Measurements from ENCODE around the gene KLK14.

The KLK14 gene, protein sequence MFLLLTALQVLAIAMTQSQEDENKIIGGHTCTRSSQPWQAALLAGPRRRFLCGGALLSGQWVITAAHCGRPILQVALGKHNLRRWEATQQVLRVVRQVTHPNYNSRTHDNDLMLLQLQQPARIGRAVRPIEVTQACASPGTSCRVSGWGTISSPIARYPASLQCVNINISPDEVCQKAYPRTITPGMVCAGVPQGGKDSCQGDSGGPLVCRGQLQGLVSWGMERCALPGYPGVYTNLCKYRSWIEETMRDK
- total RNA-seq, result 0.48 to 0.52 reads per million in 2 experiments

GRCh38 chr19:51082611-51083010, at the start of gene KLK14:
Gene KLK14, minus strand, starts transcription at chr19:51082887. Its CDS starts 273 bp downstream, at chr19:51082614.
- no peak for DNase-seq (ENCODE audit: low read depth)

DNA sequence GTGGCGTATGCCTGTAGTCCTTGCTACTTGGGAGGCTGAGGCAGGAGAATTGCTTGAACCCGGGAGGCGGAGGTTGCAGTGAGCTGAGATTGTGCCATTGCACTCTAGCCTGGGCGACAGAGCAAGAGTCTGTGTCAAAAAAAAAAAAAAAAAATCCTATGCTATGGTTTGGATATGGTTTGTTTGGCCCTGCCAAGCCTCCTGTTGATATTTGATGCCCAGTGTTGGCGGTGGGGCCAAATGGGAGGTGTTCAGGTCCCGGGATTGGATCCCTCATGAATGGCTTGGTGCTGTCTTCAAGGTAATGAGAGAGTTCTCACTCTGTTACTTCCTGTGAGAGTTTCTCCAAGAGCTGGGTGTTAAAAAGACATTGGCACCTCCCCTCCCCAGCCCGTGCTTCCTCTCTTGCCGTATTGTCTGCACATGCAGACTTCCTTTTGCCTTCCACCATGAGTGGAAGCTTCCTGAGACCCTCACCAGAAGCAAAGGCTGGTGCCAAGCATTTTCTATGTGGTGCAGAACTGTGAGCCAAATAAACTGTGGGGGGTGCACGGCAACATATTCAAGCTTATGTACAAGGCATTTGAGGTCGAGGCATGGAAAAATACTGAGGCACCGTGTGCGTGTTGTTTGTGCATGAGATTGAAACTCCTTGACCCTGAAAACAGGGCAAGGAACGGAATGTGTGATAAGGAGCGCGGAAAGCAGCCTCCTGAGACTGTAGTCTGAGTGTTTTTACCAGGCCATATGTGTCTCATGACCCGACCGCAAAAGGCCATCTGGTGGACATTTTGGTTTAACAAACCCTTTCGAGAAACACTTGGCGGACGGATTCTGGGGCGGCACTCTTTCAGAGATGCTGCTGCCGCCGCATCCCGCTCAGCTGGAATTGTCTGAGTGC, 49.3 kb upstream of the KLK14 start:
- DNase-seq (ENCODE audit: low read depth), result no peak

GRCh38 chr19:51129716-51130115, 47.0 kb upstream of the KLK14 start:
- DNase-seq (ENCODE audit: low read depth), result no peak

DNA sequence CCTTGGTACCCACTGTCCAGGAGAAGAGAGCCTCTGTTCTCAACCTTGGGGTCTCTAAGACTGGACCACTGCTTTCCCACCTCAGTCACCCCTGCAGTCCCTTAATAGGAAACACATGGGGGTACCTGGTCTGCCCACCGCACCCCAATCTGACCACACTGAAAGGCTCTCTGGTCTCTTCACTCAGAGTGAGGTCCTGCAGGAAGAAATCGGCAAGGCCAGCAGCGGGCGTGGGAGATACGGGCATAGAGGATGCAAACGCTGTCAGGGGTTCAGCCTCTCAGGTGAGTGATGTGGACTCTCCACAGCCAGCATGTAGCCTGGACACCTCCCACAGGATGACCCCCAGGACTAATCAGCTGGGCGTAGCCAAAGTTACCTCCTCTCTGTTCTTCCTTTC, 45.5 kb upstream of the KLK14 start:
- DNase-seq (ENCODE audit: low read depth), result no peak

GRCh38 chr19:51127755-51128154, 45.1 kb upstream of the KLK14 start:
- no peak for DNase-seq (ENCODE audit: low read depth)

DNA sequence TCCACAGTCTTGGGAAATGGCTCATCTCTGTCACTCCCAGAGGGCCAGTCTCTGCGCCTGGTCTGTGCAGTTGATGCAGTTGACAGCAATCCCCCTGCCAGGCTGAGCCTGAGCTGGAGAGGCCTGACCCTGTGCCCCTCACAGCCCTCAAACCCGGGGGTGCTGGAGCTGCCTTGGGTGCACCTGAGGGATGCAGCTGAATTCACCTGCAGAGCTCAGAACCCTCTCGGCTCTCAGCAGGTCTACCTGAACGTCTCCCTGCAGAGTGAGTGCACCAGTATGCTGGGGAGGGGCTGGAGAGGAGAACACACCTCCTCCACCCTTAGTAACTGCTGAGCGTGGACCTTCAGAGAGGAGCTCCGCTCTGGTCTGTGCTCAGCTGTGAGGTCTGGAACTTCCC, 44.3 kb upstream of the KLK14 start:
- no peak for DNase-seq (ENCODE audit: low read depth)

- DNase-seq (ENCODE audit: low read depth), result no peak
Observed at GRCh38 chr19:51125421-51126075, 42.9 kb upstream of the KLK14 start.

DNA sequence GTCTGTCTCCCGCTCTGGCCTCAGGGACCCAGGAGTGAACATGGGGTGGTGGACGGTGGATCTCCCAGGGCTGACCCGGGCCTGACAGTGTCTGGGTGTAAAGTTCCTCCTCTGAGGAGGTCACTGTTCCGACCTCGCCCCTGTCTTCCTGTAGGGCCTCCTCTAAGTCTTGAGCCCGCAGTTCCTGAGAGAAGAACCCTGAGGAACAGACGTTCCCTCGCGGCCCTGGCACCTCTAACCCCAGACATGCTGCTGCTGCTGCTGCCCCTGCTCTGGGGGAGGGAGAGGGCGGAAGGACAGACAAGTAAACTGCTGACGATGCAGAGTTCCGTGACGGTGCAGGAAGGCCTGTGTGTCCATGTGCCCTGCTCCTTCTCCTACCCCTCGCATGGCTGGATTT, 42.0 kb upstream of the KLK14 start, which contains the start of gene SIGLEC9:
TSS of gene SIGLEC9 (plus strand) at position 178 of the 400 bp plus-strand sequence. CDS start at position 247, 69 bp downstream.
- no peak for DNase-seq (ENCODE audit: low read depth)

DNA sequence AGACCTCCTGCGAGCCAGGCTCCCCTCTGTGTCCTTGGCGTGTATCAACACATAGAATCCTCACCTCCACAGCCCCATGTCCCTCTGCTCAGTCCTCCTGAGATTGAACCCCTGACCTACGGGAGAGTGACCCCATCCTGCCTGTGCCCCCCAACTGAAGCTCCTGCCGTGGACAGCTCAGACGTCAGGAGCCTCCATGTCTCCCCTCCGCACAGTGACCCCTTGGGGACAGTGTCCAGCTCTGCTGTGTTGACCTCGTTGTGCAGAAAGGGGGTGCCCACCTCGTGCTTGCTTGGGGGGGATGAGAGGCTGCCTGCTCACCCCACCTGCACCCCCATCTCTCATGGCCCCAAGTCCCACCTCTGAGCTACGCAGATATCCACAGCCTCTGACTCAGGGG, 41.5 kb upstream of the KLK14 start:
- DNase-seq (ENCODE audit: low read depth), result no peak

GRCh38 chr19:51123802-51124201, 41.1 kb upstream of the KLK14 start:
- DNase-seq (ENCODE audit: low read depth), result no peak

DNA sequence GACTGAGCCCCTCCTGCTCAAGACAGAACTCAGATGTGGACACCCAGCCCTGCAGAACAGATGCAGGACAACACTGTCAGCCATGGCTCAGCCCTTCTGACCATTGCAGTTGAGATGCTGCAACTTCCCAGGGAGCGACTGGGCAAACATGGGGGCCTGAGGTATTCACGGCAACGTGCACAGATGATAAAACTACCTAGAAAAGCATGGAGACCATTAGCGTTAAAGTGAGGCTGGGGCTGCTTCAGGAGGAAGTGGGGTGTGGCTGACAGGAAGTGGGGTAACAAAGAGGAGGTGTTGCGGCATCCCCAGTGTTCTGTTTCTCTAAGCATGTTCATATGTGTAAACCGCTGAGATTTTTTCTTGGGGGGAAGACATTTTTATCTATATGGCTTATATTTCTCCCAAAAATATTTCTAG, 40.7 kb upstream of the KLK14 start:
- DNase-seq (ENCODE audit: low read depth), result no peak

- no peak for DNase-seq (ENCODE audit: low read depth)
Observed at GRCh38 chr19:51122112-51122981, 39.7 kb upstream of the KLK14 start.

DNA sequence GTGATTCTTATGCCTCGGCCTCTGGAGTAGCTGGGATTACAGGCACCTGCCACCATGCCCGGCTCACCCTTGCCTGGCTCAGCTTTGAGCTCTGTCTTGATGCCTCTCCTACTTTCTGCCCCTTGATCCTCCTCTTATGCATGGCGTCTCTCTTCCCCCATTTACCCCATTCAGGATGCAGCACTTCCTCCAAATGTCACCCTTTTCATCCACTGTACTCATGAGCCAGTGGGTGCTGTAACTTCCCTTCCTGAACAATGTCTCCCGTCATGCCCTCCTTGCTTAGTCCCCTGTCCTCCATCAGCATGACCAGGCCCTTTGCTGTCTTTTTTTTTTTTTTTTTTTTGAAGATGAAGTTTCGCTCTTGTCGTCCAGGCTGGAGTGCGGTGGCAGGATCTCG, 38.6 kb upstream of the KLK14 start:
- no peak for DNase-seq (ENCODE audit: low read depth)

DNA sequence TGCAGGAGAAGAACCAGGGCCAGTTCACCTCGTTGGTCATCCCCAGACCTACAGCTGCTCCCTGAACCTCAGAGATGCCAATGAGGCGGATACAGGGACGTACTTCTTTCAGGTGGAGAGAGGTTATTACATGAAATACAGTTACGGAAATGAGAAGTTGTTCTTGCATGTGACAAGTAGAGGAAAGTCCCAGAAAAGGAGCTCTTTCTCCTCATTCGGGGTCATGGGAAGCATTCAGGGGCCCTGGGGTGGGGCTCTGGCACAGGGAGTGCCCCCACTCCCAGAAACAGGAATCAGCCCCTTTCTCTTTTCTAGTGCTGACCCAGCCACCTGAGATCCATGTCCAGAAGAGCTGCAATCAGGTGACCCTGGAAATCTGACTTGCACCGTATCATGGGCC, 37.5 kb upstream of the KLK14 start:
- DNase-seq (ENCODE audit: low read depth), result no peak

DNA sequence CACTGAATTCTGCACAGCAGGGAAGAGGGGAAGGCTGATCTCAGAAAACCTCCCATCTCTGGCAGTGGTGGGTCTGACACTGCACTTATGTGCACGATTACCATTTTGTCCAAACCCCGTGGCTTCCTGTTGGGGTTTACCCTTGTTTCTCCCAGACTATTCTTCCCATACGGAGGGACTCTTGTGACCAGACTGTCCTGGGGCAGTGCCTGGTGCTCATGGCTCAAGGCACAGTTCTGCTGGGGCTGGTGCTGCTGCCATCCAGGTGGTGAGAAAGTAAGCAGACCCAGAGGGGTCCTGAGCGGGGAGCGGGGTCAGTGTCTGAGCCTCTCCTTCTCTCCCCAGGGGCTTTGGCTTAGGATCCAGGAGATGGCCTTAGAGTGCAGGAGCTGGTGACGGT, 36.9 kb upstream of the KLK14 start:
- DNase-seq (ENCODE audit: low read depth), result no peak

GRCh38 chr19:51119101-51119500, 36.4 kb upstream of the KLK14 start:
- DNase-seq (ENCODE audit: low read depth), result no peak

DNA sequence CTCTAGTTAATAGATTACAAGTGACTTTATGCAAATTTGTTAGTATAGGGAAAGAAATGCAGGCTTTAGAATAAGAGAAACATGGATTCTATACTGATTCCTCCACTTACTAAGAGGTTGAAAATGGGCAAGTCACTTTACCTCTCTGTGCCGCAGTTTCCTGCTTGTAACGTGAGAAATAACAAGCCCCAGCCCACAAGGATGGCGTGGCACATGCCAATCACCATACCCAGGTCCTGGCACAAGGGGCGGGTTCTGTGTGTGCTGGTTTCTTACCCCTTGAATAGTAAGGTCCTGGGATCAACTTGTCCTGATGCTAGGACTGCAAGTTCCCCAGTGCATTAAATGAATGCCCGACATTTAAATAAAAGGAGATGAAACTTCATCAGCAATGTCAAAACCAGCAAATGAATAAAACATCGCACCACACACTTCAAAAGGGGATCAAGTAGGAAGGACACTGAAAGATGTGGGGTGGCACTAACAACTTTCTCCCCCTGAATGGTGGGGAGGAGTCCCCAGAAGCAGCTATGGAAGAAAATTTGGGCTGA, 34.1 kb upstream of the KLK14 start:
- no peak for DNase-seq (ENCODE audit: low read depth)

DNA sequence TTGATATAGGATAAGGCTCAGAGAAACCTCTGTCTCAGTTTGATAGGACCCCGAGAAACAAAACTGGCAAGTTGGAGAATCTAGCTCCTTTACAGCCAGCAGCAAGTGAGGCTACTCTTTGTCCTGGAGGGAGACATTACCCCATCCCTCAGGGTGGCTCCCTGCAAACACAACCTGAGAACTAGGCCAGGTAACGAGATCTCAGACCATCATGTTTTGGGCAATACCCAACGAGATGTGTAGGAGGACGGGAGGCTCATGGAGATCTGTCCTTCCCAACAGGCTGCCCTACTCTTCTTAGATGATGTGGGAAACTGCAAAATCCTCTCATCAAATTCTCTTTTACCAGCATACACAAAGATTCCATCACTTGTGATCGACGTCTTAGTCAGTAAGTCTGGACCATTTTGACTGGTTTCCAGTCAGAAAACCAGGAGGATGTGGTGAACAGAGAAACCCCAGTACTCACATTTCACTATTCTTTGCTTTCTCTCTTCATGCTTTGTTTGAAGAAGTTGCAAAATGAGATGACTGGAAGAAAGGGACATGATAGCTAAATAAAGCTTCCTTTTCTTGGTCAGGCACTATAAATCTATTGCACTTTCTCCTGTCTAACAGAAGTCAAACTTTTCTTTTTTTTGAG, 31.5 kb upstream of the KLK14 start:
- no peak for DNase-seq (ENCODE audit: low read depth)

DNA sequence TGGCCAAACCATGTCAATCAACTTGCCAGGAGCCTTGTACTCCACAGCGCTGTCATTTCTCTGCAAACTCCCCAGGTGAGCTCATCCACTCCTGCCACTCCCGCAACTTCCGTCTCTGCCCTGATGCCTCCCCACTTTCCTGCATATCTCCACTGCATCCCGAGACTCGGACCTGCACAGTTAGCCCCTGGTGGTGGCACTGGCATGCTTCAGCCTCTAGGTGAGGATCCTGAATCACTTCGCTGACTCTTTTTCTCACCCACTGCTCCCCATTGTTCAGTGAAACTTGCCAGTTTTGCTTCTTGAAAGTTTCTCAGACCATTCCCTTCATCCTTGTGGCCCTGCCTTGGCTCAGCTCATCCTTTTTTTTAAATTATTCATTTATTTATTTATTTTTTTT, 28.9 kb upstream of the KLK14 start:
- no peak for DNase-seq (ENCODE audit: low read depth)

DNA sequence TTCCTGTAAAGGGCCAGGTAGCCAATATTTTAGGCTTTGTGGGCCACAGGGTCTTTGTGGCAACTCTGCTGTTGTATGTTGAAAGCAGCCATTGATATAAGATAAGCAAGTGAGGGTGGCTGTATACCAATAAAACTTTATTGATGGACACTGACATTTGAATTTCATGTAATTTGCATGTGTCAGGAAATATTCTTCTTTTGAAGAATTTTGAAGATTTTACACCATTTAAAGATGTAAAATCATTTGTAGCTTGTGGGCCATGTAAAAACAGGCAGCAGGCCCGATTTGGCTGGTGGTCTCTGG, 27.9 kb upstream of the KLK14 start:
- no peak for DNase-seq (ENCODE audit: low read depth)

- DNase-seq (ENCODE audit: low read depth), result no peak
Observed at GRCh38 chr19:51108805-51109146, 26.1 kb upstream of the KLK14 start.
